ENCODE data around the gene PIP5K1C.

GRCh38 chr19:3606690-3607289 lies 93.5 kb downstream of the PIP5K1C start, which contains the start of gene TBXA2R:
- TF ChIP-seq EP300 (conservative IDR thresholded peaks at IDR 0.05; ENCODE audit: poor library complexity, severe bottlenecking): no peak
- TF ChIP-seq CTCF (IDR thresholded peaks at IDR 0.05; ENCODE audit: poor library complexity, severe bottlenecking): no peak
- no peak for TF ChIP-seq EZH2 (IDR thresholded peaks at IDR 0.05; ENCODE audit: borderline replicate concordance, insufficient read depth, low read length, poor library complexity, severe bottlenecking)
- TF ChIP-seq TAF1 (IDR thresholded peaks at IDR 0.05; ENCODE audit: low read depth): no peak
- no peak for TF ChIP-seq REST (IDR thresholded peaks at IDR 0.05; ENCODE audit: borderline replicate concordance)
- TF ChIP-seq RAD21 (conservative IDR thresholded peaks at IDR 0.05): no peak
- TF ChIP-seq POLR2AphosphoS5 (IDR thresholded peaks at IDR 0.05): no peak
